GM19193 (cell line): ENCODE data around the gene SH3PXD2A.

Experiments used
- POLR2A ChIP-seq: IDR thresholded peaks from 4 replicates; pipeline ENCODE4 v1.6.1; 2011; ENCODE audit not compliant: insufficient read depth, insufficient read length; ENCODE audit errors: extremely low read depth

SH3PXD2A gene

DNA sequence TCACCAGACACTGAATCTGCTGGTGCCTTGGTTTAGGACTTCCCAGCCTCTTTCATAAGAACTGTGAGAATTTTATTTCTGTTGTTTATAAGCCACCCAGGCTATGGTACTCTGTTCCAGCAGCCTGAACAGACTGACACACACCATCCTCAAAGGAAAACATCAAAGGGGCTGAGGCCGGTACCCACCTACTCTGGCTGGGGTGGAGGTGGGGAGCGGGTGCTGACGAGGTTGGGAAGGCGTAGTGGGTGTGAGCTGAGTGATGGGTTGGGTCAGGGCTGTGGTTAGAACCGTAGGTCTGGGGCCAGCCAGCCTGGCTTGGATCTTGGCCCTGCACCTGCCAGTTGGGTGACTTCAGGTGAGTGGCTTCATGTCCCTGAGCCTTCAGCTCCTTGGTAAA, 136.3 kb downstream of the SH3PXD2A start:
- no peak for TF ChIP-seq POLR2A

GRCh38 chr10:103718247-103718620, 137.1 kb downstream of the SH3PXD2A start:
- TF ChIP-seq POLR2A: no peak

- no peak for TF ChIP-seq POLR2A
These were observed 137.8 kb downstream of the SH3PXD2A start for GRCh38 chr10:103717341-103718246.

- TF ChIP-seq POLR2A: no peak
These were observed 138.9 kb downstream of the SH3PXD2A start for GRCh38 chr10:103716206-103717160.

DNA sequence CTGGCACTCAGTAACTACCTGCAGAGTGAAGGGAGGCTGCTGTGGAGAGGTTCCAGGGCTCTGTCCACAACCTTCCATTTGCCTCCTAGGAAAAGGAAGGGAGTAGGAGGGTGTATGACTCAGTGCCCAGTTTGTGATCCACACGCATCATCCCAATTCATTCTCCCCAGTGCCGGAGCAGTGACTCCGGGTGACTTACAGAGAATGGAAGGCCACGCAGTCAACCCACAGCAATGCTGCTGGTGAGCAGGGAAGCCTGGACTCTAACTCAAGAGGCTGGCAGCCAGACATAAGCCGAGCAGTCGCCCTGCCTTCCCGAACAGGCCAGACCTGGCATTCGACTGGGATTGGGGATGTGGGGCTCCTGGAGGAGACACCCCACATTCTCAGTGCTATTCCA, 139.9 kb downstream of the SH3PXD2A start:
- no peak for TF ChIP-seq POLR2A

GRCh38 chr10:103714232-103714891, 141.0 kb downstream of the SH3PXD2A start:
- no peak for TF ChIP-seq POLR2A

- TF ChIP-seq POLR2A: no peak
These were observed 141.7 kb downstream of the SH3PXD2A start for GRCh38 chr10:103713676-103714075.

DNA sequence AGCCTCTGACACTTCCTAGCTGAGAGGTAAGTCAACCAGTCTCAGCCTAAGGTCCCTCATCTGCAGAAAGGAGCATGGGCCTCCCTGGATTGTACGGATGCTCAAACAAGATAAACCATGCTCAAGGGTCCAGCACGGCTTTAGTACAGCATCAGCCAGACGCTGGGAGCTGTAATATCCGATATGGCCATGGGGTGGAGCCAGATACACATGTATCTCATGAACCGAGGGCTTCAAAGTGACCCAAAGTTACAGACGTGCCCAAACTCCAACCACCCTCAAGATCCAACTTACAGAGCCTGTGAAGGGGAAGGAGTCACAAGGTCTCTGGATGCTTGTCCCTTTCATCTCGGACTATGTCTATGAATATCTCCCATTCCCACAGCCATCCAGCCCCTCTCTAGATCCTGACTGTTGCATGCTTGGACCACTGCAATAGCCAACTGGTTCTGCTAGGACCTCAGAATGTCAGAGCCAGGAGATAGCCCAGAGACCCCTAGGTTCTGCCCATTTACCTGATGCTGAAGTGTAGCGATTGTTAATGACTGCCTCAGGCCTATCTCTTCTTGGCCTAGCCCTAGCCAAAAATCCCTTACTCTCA, 142.4 kb downstream of the SH3PXD2A start:
- TF ChIP-seq POLR2A: no peak

GRCh38 chr10:103712146-103712545, 143.2 kb downstream of the SH3PXD2A start:
- no peak for TF ChIP-seq POLR2A

DNA sequence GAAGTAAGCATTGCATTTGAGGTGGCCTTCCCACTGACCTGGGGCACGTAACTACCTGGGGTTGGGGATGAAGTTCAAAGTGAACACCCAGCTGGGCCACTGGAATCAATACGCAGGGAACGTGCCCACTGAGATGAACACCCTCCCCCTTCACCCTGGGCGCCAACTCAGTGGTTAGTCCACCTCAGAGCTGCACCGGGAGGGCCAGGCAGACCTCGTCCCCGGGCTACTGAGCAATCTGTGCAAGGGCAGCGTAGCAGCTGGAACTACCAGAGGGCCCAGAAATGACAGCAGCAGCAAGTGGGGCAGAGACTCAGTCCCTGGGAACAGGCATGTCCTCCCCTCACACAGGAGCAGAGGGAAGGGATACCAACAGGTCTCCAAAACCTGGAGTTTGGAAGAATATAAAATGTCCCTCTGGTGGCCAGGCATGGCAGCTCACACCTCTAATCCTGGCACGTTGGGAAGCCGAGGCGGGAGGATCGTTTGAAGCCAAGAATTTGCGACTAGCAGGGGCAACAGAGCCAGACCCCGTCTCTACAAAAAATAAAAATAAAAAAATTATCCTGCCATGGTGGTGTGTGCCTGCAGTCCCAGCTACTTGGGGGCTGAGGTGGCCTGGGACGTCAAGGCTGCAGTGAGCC, 143.9 kb downstream of the SH3PXD2A start:
- TF ChIP-seq POLR2A: no peak

DNA sequence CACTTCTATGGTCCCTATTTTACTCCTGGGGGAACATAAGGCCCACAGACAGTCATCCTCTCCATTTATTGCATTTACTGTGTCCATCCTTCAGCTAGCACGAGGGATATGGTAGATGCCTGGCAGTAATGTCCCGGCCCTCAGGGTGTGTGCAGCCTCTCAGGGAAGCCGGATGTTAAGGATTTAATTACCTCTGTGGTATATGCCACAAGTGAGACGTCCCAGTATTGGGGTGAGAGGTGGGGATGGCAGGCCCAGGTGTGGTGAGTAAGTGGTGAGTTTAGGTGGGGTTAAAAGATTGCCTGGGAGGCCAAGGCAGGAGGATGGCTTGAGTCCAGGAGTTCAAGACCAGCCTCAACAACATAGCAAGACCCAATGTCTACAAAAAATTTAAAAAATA, 144.9 kb downstream of the SH3PXD2A start:
- TF ChIP-seq POLR2A: no peak

DNA sequence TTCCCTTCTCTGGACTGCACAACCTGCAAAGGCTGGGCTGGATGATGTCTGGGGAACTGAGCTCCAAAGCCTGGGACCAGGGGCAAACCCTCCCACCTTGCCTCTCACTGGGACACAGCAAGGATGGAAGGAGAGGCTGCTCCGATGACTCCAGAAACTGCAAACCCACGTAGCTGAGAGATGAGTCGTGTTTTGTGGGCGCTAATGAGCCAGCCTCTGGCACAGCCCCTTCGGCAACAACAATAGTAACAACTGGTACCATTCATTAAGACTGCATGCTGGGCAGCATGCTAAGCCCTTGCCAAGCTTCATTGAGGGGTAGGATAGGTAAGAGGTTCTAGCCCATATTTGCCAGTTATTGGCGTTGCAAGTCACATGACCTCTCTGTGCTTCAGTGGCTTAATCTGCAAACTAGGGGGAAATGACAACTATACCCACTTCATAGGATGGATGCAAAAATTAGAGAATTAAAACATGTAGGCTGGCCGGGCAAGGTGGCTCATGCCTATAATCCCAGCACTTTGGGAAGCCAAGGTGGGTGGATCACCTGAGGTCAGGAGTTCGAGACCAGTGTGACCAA, 145.9 kb downstream of the SH3PXD2A start:
- TF ChIP-seq POLR2A: no peak

GRCh38 chr10:103708627-103709288, 146.6 kb downstream of the SH3PXD2A start:
- no peak for TF ChIP-seq POLR2A
